DND-41 (cell line): ENCODE measurements around the gene NLRP6.
"Not testable (repeated sequence)": the region's sequence is repeated elsewhere in the genome, so short reads cannot be mapped to it uniquely, and the experiment has no call there.

Source experiments
- ATAC-seq: fragments of 200-7000 bp; cut with Tn5 transposase; 3 replicates; pipeline ENCODE4 v1.9.1; 2021; ENCODE audit warnings: low read depth; ENCODE audit not compliant: insufficient read depth
- DNase-seq: peaks from one replicate; pipeline ENCODE4 v3.0.0-alpha.2; 2020
- H2AFZ ChIP-seq: 2 replicates; pipeline ENCODE4 v1.6.0; 2012; ENCODE audit warnings: low read depth, low read length
- H3K27ac ChIP-seq: 2 replicates; pipeline ENCODE4 v1.5.1; 2012; ENCODE audit warnings: low read length, inconsistent platforms
- H3K27me3 ChIP-seq: fragments of 200-600 bp; sonication (generic); 2 replicates; pipeline ENCODE4 v1.6.0; 2012; ENCODE audit warnings: low read length, mild to moderate bottlenecking, inconsistent platforms; ENCODE audit not compliant: insufficient read depth, poor library complexity
- H3K36me3 ChIP-seq: 2 replicates; pipeline ENCODE4 v1.5.1; 2012; ENCODE audit warnings: low read length, inconsistent platforms; ENCODE audit not compliant: insufficient read depth
- H3K4me1 ChIP-seq: 2 replicates; pipeline ENCODE4 v1.5.1; 2012; ENCODE audit warnings: mild to moderate bottlenecking, low read length; ENCODE audit not compliant: insufficient read depth
- H3K4me2 ChIP-seq: 2 replicates; pipeline ENCODE4 v1.6.0; 2012; ENCODE audit warnings: mild to moderate bottlenecking, moderate library complexity, low read length, inconsistent platforms; ENCODE audit not compliant: insufficient read depth
- H3K4me3 ChIP-seq, 2 experiments: fragments of 200-600 bp in 1 of 2; shearing (Covaris generic) in 1 of 2; 2 replicates each; pipeline ENCODE4 v1.5.1; 2012 to 2016; ENCODE audit warnings: inconsistent platforms in 2 of 2, low read length in 2 of 2, mild to moderate bottlenecking in 2 of 2, low read depth in 1 of 2, moderate library complexity in 1 of 2
- H3K79me2 ChIP-seq: 2 replicates; pipeline ENCODE4 v1.6.0; 2012; ENCODE audit warnings: low read length, inconsistent platforms; ENCODE audit not compliant: insufficient read depth
- H3K9ac ChIP-seq: 2 replicates; pipeline ENCODE4 v1.6.0; 2012; ENCODE audit warnings: low read depth, mild to moderate bottlenecking, inconsistent platforms, low read length, moderate library complexity
- H3K9me3 ChIP-seq: 2 replicates; pipeline ENCODE4 v1.5.1; 2012; ENCODE audit warnings: low read length, moderate library complexity, mild to moderate bottlenecking, inconsistent platforms; ENCODE audit not compliant: insufficient read depth, severe bottlenecking
- H4K20me1 ChIP-seq: 2 replicates; pipeline ENCODE4 v1.6.0; 2012; ENCODE audit warnings: low read length; ENCODE audit not compliant: insufficient read depth
- CTCF ChIP-seq: IDR thresholded peaks from 2 replicates; pipeline ENCODE4 v1.5.1; 2012; ENCODE audit warnings: borderline replicate concordance, low read length, moderate library complexity, mild to moderate bottlenecking; ENCODE audit not compliant: poor library complexity, severe bottlenecking; ENCODE audit errors: extremely low read depth
- EZH2 ChIP-seq: IDR thresholded peaks from 3 replicates; pipeline ENCODE4 v1.6.1; 2012; ENCODE audit warnings: borderline replicate concordance, low read depth, mild to moderate bottlenecking, moderate library complexity, low read length, inconsistent platforms; ENCODE audit not compliant: severe bottlenecking

NLRP6 gene

GRCh38 chr11:326592-326841 is 48.3 kb downstream of the NLRP6 start:
- Histone ChIP-seq H4K20me1 (no peaks in the 10 kb centered on the region), H3K4me3 (no peak overlapping the region), H3K4me1 (peaks cover 48% of the 10 kb centered on the region), H3K36me3 (no peaks in the 10 kb centered on the region), H3K9me3 (no peaks in the 10 kb centered on the region), H3K27ac (peak overlapping the region; percentile 34; the same call in 1 of the 2 replicates), H3K27me3 (no peaks in the 10 kb centered on the region), H3K79me2 (no peaks in the 10 kb centered on the region), H3K4me2 (no peak overlapping the region), H3K9ac (no peak overlapping the region), H2AFZ (no peak overlapping the region)
- DNase-seq, result no peak
- ATAC-seq, result no peak
- TF ChIP-seq CTCF, result no peak
- no peak for TF ChIP-seq EZH2

- no peak overlapping the region for H2AFZ ChIP-seq
- H3K9ac ChIP-seq, result no peak overlapping the region
- peak; percentile 56 for DNase-seq
- H3K27me3 ChIP-seq, result no peaks in the 10 kb centered on the region
- TF ChIP-seq EZH2, result no peak
- TF ChIP-seq CTCF, result no peak
- peaks cover 53% of the 10 kb centered on the region for H3K4me1 ChIP-seq
- no peak overlapping the region for H3K4me3 ChIP-seq
- H3K79me2 ChIP-seq, result no peaks in the 10 kb centered on the region
- ATAC-seq, result no peak
- H3K9me3 ChIP-seq, result no peaks in the 10 kb centered on the region
- no peaks in the 10 kb centered on the region for H3K36me3 ChIP-seq
- peak overlapping the region; percentile 39 for H3K27ac ChIP-seq
- no peak overlapping the region for H3K4me2 ChIP-seq
- no peaks in the 10 kb centered on the region for H4K20me1 ChIP-seq
Observed at GRCh38 chr11:326842-327580, 48.8 kb downstream of the NLRP6 start.

GRCh38 chr11:327581-327923 is 49.3 kb downstream of the NLRP6 start:
- Histone ChIP-seq H3K9me3 (no peaks in the 10 kb centered on the region), H3K4me2 (no peak overlapping the region), H3K36me3 (no peaks in the 10 kb centered on the region), H3K79me2 (no peaks in the 10 kb centered on the region), H3K4me3 (no peak overlapping the region), H3K9ac (no peak overlapping the region), H2AFZ (no peak overlapping the region), H3K27me3 (no peaks in the 10 kb centered on the region), H4K20me1 (no peaks in the 10 kb centered on the region), H3K4me1 (peaks cover 59% of the 10 kb centered on the region), H3K27ac (peak overlapping the region; percentile 39)
- TF ChIP-seq CTCF (no peak), EZH2 (no peak)
- ATAC-seq (no peak), DNase-seq (no peak)

GRCh38 chr11:328012-328411 is 49.8 kb downstream of the NLRP6 start:
- ATAC-seq (no peak), DNase-seq (no peak)
- H3K27ac ChIP-seq, result peak overlapping the region; percentile 2; the same call in 1 of the 2 replicates
- H3K9ac ChIP-seq, result no peak overlapping the region
- no peaks in the 10 kb centered on the region for H3K79me2 ChIP-seq
- no peaks in the 10 kb centered on the region for H3K27me3 ChIP-seq
- no peak overlapping the region for H2AFZ ChIP-seq
- H3K36me3 ChIP-seq, result no peaks in the 10 kb centered on the region
- H3K4me3 ChIP-seq, result no peak overlapping the region
- peaks cover 63% of the 10 kb centered on the region for H3K4me1 ChIP-seq
- no peaks in the 10 kb centered on the region for H4K20me1 ChIP-seq
- no peaks in the 10 kb centered on the region for H3K9me3 ChIP-seq
- H3K4me2 ChIP-seq, result no peak overlapping the region
- TF ChIP-seq CTCF (no peak), EZH2 (no peak)

GRCh38 chr11:328516-329100 is 50.4 kb downstream of the NLRP6 start:
- not testable (repeated sequence) for ATAC-seq, H3K79me2 ChIP-seq, DNase-seq, H4K20me1 ChIP-seq, H3K27me3 ChIP-seq, H2AFZ ChIP-seq, H3K36me3 ChIP-seq, H3K9me3 ChIP-seq
- H3K9ac ChIP-seq, result peak overlapping the region; percentile 47
- H3K4me3 ChIP-seq, result peak overlapping the region in 1 of 2 experiments; percentile 50; a peak in 1 of 4 replicates
- peak overlapping the region; percentile 87 for H3K27ac ChIP-seq
- peak overlapping the region; percentile 69 for H3K4me2 ChIP-seq
- H3K4me1 ChIP-seq, result peaks cover 69% of the 10 kb centered on the region
